LNCaP clone FGC (cell line): ENCODE measurements around the gene WNT6.

ENCODE experiments used
- DNase-seq: peaks from one replicate; pipeline ENCODE4 v3.0.0-alpha.2; 2011; ENCODE audit warnings: low read depth
- H3K4me3 ChIP-seq: 2 replicates; pipeline ENCODE4 v1.5.1; 2011; ENCODE audit warnings: mild to moderate bottlenecking, low read depth, low read length, control low read depth
- CTCF ChIP-seq: IDR thresholded peaks from 2 replicates; pipeline ENCODE4 v1.5.1; 2012; ENCODE audit warnings: mild to moderate bottlenecking; ENCODE audit not compliant: control insufficient read depth, insufficient read depth; ENCODE audit errors: extremely low read depth

Gene WNT6

DNA sequence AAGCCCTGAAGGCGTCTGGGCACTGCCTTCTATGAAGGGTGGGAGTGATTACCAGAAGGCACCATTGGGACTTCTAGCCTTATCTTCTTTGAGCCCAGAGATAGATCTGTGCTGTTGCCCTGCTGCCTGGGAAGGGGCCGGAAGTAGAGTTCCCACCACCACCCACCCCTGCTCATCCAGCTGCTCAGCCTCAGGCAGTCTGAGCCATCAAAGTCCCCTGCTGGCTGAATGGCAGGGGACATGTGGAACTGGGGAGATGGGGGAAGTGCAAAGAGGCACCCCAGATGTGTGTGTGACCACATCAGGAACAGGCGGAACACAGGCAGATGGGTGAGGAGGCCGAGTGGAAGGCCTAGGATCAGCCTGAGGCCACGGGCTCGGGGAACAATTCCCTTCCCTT, 17.7 kb downstream of the WNT6 start:
- no peak overlapping the region for H3K4me3 ChIP-seq
- DNase-seq = no peak
- no peak for TF ChIP-seq CTCF

DNA sequence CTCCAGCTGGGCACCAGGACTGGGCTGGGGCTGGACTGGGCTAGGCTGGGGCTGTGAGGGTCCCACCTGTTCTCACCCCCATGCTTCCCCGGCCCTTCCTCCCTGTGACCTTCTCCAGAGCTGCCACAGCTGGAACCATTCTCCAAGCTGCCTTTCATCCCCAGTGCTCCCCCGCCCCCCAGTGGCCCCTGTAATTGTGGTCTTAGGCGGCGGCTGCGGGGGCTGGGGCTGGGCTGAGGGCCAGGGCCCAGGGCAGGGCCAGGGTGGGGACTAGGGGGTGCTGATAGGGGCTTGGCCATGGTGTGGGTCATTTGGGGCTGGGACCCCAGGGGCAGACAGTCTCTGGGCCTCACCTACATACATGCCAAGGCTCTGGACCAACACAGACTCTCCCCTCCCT, 18.3 kb downstream of the WNT6 start:
- no peak for TF ChIP-seq CTCF
- no peak for DNase-seq
- no peak overlapping the region for H3K4me3 ChIP-seq

- TF ChIP-seq CTCF = no peak
- DNase-seq = no peak
- no peak overlapping the region for H3K4me3 ChIP-seq
Measured at GRCh38 chr2:218878486-218878885, 18.9 kb downstream of the WNT6 start.

GRCh38 chr2:218878926-218879761, 19.5 kb downstream of the WNT6 start:
- TF ChIP-seq CTCF = no peak
- no peak overlapping the region for H3K4me3 ChIP-seq
- no peak for DNase-seq

DNA sequence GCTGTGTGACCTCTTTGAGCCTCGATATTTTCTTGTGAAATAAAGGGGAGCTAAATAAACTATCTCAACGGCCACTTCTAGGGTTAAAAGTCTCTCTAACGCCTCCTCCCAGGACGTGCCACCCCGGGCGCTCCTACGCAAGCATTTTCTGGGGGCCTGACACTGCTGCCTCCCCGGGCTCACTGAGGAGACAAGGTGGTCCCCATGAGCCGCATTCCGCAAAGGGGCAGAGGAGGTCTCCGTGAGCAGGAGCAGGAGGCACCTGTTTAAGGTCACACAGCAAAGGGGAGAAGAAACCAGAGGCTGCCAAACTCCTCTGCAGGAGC, 20.1 kb downstream of the WNT6 start:
- no peak for TF ChIP-seq CTCF
- H3K4me3 ChIP-seq = no peak overlapping the region

GRCh38 chr2:218880102-218880858, 20.7 kb downstream of the WNT6 start, which contains the start of gene WNT10A:
Gene WNT10A (plus strand): TSS chr2:218880852. CDS start chr2:218880996, 144 bp downstream.
- no peak for DNase-seq
- no peak for TF ChIP-seq CTCF
- H3K4me3 ChIP-seq = no peak within 1 kb of the TSS

More for the DNA sequence above, 20.1 kb downstream of the WNT6 start:
- DNase-seq = no peak
